LNCAP (cell line): ENCODE results near the gene CPLANE2.

Experiments
- CTCF ChIP-seq: fragments of 450-650 bp; IDR thresholded peaks from 2 replicates; pipeline ENCODE4 v1.5.1; 2017; ENCODE audit warnings: mild to moderate bottlenecking

Gene CPLANE2

GRCh38 chr1:16199700-16200099 lies 37.3 kb downstream of the CPLANE2 start:
- no peak for TF ChIP-seq CTCF

GRCh38 chr1:16199157-16199501 lies 37.9 kb downstream of the CPLANE2 start:
- no peak for TF ChIP-seq CTCF

GRCh38 chr1:16198444-16199156 lies 38.4 kb downstream of the CPLANE2 start:
- no peak for TF ChIP-seq CTCF

GRCh38 chr1:16196874-16197273 lies 40.1 kb downstream of the CPLANE2 start:
- no peak for TF ChIP-seq CTCF

- no peak for TF ChIP-seq CTCF
These were observed 41.5 kb downstream of the CPLANE2 start for GRCh38 chr1:16195518-16195905.

GRCh38 chr1:16191916-16192546 lies 45.0 kb downstream of the CPLANE2 start:
- no peak for TF ChIP-seq CTCF

- TF ChIP-seq CTCF: no peak
These were observed 45.7 kb downstream of the CPLANE2 start for GRCh38 chr1:16191309-16191708.
